ENCODE measurements around the gene CASQ2.

DNA sequence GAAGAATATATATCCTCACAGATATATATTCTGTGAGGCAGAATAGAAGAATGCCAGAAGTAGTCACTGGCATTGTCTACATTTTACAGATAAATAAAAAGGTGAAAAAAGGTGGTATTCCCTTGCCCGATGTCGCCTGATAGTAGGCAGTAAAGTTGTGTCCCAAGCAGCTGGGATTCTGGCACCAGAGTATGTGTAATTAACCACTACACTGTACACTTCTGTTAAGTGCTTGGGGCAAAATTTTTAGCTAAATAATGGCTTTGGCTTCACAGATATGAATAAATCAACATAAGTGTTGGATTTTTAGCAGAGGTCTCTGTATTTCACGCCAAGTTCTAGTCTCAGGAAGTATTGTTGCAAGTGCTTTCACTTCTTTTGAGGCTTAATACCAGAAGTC lies 13.3 kb upstream of the CASQ2 start:
- no peak for TF ChIP-seq POLR2A (IDR thresholded peaks at IDR 0.05)
- TF ChIP-seq, protein P1, sequence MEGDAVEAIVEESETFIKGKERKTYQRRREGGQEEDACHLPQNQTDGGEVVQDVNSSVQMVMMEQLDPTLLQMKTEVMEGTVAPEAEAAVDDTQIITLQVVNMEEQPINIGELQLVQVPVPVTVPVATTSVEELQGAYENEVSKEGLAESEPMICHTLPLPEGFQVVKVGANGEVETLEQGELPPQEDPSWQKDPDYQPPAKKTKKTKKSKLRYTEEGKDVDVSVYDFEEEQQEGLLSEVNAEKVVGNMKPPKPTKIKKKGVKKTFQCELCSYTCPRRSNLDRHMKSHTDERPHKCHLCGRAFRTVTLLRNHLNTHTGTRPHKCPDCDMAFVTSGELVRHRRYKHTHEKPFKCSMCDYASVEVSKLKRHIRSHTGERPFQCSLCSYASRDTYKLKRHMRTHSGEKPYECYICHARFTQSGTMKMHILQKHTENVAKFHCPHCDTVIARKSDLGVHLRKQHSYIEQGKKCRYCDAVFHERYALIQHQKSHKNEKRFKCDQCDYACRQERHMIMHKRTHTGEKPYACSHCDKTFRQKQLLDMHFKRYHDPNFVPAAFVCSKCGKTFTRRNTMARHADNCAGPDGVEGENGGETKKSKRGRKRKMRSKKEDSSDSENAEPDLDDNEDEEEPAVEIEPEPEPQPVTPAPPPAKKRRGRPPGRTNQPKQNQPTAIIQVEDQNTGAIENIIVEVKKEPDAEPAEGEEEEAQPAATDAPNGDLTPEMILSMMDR (IDR thresholded peaks at IDR 0.05), result no peak
